OCI-LY3 (cell line): ENCODE measurements around the gene RAB36.

ENCODE experiments used
- CTCF ChIP-seq: fragments of 200-600, 300-600 bp; sonication (generic); IDR thresholded peaks from 2 replicates; pipeline ENCODE4 v1.5.1; 2014; ENCODE audit warnings: antibody characterized with exemption, low read length, low read depth
- EZH2phosphoT487 ChIP-seq: fragments of 200-600 bp; shearing (Covaris generic); IDR thresholded peaks from 2 replicates; pipeline ENCODE4 v1.6.1; 2018; ENCODE audit warnings: antibody characterized with exemption, mixed run types, low read depth

GRCh38 chr22:23212061-23213021 is 67.1 kb downstream of the RAB36 start:
- TF ChIP-seq EZH2phosphoT487 (no peak), CTCF (no peak)
